Rectal smooth muscle tissue (tissue), 1 donor: ENCODE measurements around the gene CD7.

ENCODE experiments used
- H3K27ac ChIP-seq: one replicate; pipeline ENCODE4 v1.7.0; 2013; ENCODE audit warnings: low read depth, low read length, inconsistent platforms
- H3K27me3 ChIP-seq: one replicate; pipeline ENCODE4 v1.7.0; 2013; ENCODE audit warnings: low read length; ENCODE audit not compliant: control insufficient read depth, insufficient read depth
- H3K36me3 ChIP-seq: one replicate; pipeline ENCODE4 v1.7.0; 2013; ENCODE audit warnings: low read length; ENCODE audit not compliant: control insufficient read depth, insufficient read depth
- H3K4me1 ChIP-seq: one replicate; pipeline ENCODE4 v1.7.0; 2013; ENCODE audit warnings: low read length; ENCODE audit not compliant: control insufficient read depth, insufficient read depth
- H3K4me3 ChIP-seq: one replicate; pipeline ENCODE4 v1.7.0; 2013; ENCODE audit warnings: low read length
- H3K9ac ChIP-seq: one replicate; pipeline ENCODE4 v1.7.0; 2013; ENCODE audit warnings: low read length

The CD7 gene

GRCh38 chr17:82300707-82301270 is 16.6 kb downstream of the CD7 start:
- no peaks in the 10 kb centered on the region for H3K27me3 ChIP-seq
- no peak overlapping the region for H3K4me3 ChIP-seq
- H3K9ac ChIP-seq: no peak overlapping the region
- H3K36me3 ChIP-seq: no peaks in the 10 kb centered on the region
- H3K27ac ChIP-seq: no peak overlapping the region
- peaks cover 13% of the 10 kb centered on the region for H3K4me1 ChIP-seq

GRCh38 chr17:82300228-82300627 is 17.2 kb downstream of the CD7 start:
- Histone ChIP-seq H3K36me3 (no peaks in the 10 kb centered on the region), H3K4me3 (no peak overlapping the region), H3K9ac (no peak overlapping the region), H3K27ac (no peak overlapping the region), H3K27me3 (no peaks in the 10 kb centered on the region), H3K4me1 (peaks cover 13% of the 10 kb centered on the region)

GRCh38 chr17:82299452-82299851 is 18.0 kb downstream of the CD7 start:
- Histone ChIP-seq H3K4me1 (peaks cover 16% of the 10 kb centered on the region), H3K27ac (no peak overlapping the region), H3K27me3 (no peaks in the 10 kb centered on the region), H3K36me3 (no peaks in the 10 kb centered on the region), H3K4me3 (no peak overlapping the region), H3K9ac (no peak overlapping the region)

GRCh38 chr17:82298538-82299421 is 18.6 kb downstream of the CD7 start:
- Histone ChIP-seq H3K27me3 (no peaks in the 10 kb centered on the region), H3K4me1 (peaks cover 23% of the 10 kb centered on the region), H3K4me3 (peak overlapping the region; percentile 80)

DNA sequence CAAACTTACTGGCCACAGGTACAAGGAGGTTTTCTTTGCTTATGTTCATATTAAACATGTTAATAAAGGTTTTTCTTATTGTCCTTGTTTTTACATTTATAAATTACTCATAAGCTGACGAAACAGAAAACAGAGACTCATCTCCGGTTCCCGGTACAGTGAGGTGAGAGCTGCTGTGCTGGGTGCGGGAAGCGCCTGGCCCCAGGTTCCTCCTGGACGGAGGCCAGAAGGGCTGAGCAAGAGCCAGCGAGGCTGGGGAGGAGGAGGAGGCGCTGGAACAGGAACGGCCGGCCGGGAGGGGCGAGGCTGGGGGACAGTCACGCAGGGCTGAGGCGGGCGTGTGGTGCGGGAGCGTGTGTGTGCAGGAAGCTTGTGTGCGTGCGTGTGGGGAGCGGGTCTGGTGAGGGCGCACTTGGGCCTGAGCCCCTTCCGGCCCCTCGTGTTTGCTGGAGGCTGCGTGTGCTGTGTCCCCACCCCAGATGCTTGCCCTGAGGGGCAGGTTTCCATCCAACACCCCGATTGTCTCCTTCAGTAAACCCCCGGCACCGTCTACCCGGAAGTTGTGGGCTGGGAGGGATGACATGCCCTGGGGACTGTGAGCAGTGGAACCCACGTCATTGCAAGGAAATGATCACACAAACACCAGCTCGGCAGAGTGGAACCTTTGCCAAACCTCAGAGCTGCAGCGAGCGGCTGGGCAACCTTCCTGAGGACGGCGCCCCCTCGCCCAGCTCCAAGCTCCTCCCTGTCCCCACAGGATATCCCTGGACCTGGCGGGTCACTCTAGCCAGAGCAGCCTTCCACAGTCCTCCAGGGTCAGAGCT is 19.5 kb downstream of the CD7 start:
- no peaks in the 10 kb centered on the region for H3K27me3 ChIP-seq
- H3K36me3 ChIP-seq: no peaks in the 10 kb centered on the region
- peak overlapping the region; percentile 72 for H3K9ac ChIP-seq
- H3K4me3 ChIP-seq: peak overlapping the region; percentile 80
- peaks cover 24% of the 10 kb centered on the region for H3K4me1 ChIP-seq
- peak overlapping the region; percentile 87 for H3K27ac ChIP-seq

More at GRCh38 chr17:82298538-82299421, 18.6 kb downstream of the CD7 start:
- peak overlapping the region; percentile 72 for H3K9ac ChIP-seq
- peak overlapping the region; percentile 87 for H3K27ac ChIP-seq
- no peaks in the 10 kb centered on the region for H3K36me3 ChIP-seq

DNA sequence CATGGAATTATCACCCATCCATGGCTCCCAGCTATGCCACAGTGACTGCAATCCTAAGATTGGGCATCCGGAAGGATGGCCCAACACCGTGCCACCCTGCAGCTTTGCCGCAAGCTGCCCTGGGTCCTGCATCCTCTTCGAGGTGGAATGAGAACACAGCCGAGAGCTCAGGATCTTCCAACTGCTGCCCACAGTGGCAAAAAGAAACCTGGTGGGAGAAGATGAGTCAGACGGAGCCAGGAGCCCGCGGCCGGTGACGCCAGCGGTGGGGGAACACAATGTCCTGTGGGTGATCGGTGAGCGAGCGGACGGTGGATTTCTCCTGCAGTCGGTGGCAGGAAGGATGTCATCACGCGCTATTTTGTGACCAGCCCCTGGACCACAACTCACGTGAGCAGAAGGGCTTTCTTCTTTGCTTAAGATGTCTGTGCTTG is 20.1 kb downstream of the CD7 start:
- H3K4me3 ChIP-seq: peak overlapping the region; percentile 80

DNA sequence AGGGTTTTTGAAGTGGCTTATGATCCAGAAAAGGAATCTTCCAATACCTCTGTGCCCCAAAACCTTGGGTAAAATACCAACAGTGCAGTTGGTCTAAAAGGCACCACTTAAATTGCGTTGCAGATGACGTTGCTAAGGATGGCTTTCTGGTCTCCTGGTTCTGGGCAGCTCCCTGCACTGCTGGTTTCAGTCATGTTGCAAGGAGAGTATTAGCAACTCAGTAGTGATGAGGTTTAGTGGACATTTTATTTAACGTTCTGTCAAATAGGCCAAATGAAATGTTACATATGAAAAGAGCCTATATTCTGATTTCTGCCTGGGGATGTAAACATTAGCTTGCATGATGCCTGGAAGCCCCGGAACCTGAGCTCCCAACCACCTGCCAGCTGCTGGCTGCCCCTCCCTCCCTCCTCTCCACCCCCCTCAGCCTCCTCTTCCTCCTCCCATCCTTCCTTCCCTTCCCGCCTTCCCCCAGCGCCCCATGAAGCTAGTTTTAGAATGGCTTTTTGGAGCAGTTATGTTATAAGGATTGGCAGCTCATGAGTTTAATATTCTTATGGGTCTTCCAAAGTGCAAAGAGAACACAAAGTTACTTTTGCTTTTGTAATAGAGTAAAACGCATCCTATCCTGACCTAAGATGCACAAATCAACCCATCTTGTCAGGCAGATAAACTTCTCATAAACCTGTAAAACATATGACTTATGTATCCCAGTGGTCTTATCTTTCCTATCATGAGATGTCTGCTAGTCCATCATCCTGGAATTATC is 20.7 kb downstream of the CD7 start:
- peaks cover 24% of the 10 kb centered on the region for H3K4me1 ChIP-seq
- no peaks in the 10 kb centered on the region for H3K27me3 ChIP-seq
- no peak overlapping the region for H3K9ac ChIP-seq
- H3K4me3 ChIP-seq: peak overlapping the region; percentile 80
- H3K27ac ChIP-seq: peak overlapping the region; percentile 87
- H3K36me3 ChIP-seq: no peaks in the 10 kb centered on the region

More for the DNA sequence above, 20.1 kb downstream of the CD7 start:
- Histone ChIP-seq H3K27me3 (no peaks in the 10 kb centered on the region), H3K9ac (peak overlapping the region; percentile 72), H3K36me3 (no peaks in the 10 kb centered on the region), H3K4me1 (peaks cover 24% of the 10 kb centered on the region), H3K27ac (peak overlapping the region; percentile 87)

GRCh38 chr17:82295472-82295814 is 22.0 kb downstream of the CD7 start:
- no peak overlapping the region for H3K4me3 ChIP-seq
- H3K27me3 ChIP-seq: no peaks in the 10 kb centered on the region
- H3K27ac ChIP-seq: no peak overlapping the region
- H3K36me3 ChIP-seq: no peaks in the 10 kb centered on the region
- H3K9ac ChIP-seq: no peak overlapping the region
- H3K4me1 ChIP-seq: peaks cover 24% of the 10 kb centered on the region

DNA sequence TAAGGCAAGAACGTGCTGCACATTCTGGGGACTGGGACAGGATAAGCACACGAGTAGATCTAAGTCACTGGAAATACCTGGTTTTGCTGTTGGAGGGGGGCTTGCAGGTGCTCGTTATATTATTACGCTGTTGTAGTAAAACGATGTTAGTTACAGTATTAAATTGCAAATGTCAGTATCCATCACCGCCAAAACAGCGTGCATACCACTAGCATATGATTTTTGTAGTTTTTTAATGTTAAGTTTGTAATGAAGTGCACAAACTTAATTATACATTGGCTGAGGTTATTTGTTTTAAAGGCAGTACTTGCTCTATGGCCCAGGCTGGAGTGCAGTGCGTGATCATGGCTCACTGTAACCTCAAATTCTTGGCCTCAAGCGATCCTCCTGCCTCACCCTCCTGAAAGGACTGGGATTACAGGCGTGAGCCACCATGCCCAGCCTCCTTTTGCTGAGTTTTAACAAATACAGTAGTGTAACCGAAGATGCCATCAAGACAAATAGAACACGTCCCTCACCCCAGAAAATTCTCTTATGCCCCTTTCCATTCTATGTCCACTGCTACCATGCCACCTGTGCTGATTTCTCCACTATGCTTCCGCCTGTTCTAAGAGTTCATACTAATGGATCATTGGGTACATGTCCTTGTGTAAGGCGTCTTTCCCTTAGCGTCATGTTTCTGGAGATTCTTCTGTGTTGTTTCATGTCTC is 23.2 kb downstream of the CD7 start:
- Histone ChIP-seq H3K27me3 (no peaks in the 10 kb centered on the region), H3K36me3 (no peaks in the 10 kb centered on the region), H3K4me3 (peak overlapping the region; percentile 34), H3K4me1 (peaks cover 24% of the 10 kb centered on the region), H3K27ac (peak overlapping the region; percentile 85), H3K9ac (no peak overlapping the region)

DNA sequence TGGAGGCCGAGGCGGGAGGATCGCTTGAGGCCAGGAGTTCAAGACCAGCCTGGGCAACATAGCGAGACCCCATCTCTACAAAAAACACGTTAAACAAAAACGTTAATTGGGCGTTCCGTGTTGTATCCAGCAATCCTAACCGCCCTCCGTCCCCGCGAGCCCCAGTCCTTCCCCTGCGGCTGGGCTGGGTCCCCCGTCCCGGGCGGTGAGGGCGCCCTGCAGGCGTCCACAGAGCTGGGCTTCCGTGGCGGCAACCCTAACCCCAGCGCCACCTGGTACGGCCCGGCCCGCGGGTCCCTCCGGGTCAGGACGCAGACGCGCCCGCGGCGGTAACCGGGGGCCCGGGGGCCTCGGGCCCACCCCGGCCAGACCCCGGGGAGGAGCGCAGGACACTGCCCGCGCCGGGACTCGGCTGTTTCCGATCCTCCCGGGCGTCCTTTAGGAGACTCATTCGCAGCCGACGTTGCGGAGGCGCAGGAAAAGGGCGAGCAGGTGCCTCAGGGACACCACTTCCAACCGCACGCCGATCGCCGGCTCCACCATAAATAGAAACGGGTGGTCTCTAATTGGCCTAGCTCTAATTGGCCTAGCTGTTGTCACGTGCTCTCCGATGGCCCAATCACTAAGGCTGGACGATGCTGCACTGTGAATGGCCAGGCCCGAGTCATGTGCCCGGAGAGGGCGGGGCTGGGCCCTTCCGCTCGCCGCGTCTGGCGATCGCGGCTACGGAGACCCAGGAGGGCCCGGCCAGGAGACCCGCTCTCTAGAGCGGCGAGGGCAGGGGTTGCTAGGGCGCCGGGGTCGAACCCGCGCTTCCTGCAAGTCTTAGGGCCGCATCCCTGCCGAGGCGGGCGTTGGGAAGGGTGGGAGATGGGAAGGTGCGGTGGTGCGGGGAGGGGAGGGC is 24.9 kb downstream of the CD7 start:
- Histone ChIP-seq H3K4me1 (peaks cover 28% of the 10 kb centered on the region), H3K27me3 (no peaks in the 10 kb centered on the region), H3K4me3 (peak overlapping the region; percentile 83)

More for the DNA sequence above, 24.9 kb downstream of the CD7 start:
- peak overlapping the region; percentile 100 for H3K27ac ChIP-seq
- H3K36me3 ChIP-seq: no peaks in the 10 kb centered on the region
- peak overlapping the region; percentile 51 for H3K9ac ChIP-seq
